CD4-positive, alpha-beta T cell treated with Interferon alpha-2 for 1 hour (primary cell): Measurements from ENCODE around the gene CCDC63.
"Not testable (repeated sequence)": the region's sequence is repeated elsewhere in the genome, so short reads cannot be mapped to it uniquely, and the experiment has no call there.

Experiments
- DNase-seq, 2 donors: peaks; one replicate each; pipeline ENCODE4 v3.0.0-alpha.2; 2020 to 2022

CCDC63 gene

DNA sequence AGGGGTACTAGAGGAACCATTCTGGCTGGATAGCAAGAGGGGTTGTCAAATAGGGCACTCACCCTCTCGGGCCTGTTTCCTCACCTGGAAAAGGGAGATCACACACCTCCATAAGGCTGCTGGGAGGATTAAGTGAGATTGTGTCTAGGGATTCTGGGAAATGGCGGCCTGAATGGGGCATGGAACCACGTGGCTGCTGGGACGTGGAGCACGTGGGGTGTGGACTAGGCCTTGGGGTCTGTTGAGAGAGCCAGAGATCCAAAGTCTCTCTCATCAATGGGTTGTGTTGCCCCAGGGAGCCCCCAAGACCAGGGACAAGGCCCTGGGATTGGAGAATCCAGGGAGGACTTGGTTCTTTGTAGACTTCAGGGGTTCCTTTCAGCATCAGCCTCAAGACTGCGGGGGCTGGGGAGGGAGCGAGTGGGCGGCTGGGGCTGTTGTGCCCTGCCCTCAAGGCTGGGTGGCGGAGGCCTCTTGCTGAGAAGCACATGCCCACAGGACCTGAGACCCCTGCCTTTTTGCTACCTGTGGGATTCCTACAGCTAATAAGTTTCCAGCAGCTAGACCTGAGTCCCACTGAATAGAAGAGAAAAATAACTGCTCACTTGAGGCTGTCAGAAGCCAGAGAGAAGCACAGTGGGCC is 77.0 kb downstream of the CCDC63 start:
- no peak for DNase-seq

DNA sequence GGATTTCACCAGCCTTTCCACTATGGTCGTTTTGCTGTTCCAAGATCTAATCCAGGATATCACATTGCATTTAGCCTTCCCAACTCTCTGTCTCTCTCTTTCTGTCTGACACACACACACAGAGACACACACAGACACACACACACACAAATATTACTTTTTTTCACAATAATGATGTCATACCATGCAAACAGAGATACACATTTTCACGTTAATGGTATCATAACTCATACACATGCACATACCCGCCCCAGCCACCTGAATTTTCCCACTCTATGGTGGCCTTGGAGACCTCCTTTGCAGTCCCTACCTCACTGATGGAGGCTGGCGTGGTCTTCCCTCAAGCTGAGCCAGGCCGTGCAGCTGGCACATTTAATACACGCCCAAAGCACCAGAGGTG is 80.8 kb downstream of the CCDC63 start:
- no peak for DNase-seq

DNA sequence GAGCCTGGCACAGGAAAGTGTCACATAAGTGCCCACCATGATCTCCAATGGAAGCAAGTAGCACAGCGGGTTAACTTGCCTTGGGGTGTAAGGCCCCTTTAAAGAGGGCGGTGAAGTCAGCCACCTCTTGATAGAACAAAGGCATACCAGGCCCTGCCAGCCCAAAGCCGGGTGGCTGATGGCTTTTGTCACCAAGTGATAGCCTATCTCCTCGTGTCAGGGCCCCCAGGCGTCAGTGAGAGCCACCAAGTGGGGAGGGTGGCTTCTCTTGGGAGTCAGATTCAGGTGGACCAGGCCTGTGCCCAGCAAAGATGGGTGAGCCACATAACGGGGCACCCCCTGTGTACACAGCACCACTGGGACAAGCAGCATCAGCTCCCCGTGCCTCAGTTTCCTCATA is 81.9 kb downstream of the CCDC63 start:
- no peak for DNase-seq

DNA sequence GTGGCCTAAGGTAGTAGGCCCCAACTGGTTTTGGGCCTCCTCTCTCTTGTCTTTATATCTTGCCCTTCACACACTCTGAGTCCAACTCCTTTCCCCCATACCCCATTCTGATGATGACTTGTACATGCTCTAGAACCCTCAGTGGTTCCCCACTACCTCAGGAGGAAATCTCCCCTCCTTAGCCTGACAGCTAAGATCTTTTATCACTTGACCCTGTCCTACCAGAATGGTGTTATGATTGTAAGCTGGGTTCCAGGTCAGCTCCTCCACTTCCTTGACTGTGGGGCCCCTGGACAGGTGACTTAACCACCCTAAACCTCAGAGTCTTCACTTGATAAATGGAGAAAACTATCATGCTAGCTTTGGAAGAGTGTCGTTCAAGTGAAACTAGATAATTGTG is 83.0 kb downstream of the CCDC63 start:
- DNase-seq, result no peak

DNA sequence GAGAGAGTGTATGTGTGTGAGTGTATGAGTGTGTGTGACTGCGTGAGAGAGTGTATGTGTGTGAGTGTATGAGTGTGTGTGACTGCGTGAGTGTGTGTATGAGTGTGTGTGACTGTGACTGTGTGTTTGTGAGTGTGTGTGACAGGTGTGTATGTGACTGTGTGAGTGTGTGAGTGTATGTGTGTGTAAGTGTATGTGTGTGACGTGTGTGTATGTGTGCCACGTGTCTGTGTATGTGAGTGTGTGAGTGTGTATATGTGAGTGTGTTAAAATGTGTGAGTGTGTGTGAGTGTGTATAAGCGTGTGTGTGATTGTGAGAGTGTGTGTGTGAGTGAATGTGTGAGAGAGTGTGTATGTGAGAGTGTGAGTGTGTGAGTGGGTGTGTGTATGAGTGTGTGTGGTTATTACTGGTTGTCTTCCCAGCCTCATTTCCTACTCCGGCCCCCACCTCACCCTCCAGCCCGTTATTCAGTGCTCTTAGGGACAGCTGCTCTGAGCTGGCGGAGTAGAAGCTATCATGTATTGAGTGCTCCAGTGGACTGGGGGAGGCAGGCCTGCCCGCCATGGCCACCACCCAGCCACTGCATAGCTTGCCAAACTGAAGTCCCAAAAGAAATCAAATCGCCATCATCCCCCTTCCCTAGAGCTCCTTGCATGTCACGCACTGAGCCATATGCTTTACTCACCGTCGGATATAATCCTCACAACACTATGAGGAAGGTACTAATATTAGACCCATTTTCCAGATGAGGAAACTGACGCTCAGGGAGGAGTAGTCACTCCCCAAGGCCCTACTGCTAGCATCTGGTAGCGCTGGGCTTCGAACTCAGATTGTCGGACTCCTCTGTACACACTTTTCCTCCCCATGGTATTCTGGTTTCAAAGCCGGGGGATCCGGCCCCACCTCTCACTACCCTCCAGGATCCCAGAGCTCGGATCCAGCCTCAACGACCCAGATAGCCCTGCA is 83.8 kb downstream of the CCDC63 start:
- no peak for DNase-seq

DNA sequence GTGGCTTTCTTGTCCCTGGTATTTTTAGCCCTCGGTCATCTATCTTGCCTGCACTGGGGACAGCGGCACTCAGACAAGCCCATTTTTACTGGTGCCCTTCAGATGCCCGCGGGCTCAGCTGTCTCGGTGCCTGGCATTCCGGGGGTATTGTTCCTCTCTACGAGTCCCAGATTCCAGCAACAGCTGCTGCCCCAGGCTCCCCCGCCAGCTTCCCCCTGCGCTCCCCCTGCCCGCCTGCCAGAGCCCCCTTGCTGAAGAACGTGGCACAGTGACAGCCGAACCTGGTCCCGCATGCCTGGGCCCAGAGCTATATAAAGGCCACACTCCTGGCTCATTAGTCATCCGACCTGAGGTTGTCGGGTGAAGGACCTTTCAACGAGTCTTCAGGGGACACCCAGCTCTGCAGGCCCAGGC is 84.5 kb downstream of the CCDC63 start:
- DNase-seq, result no peak

DNA sequence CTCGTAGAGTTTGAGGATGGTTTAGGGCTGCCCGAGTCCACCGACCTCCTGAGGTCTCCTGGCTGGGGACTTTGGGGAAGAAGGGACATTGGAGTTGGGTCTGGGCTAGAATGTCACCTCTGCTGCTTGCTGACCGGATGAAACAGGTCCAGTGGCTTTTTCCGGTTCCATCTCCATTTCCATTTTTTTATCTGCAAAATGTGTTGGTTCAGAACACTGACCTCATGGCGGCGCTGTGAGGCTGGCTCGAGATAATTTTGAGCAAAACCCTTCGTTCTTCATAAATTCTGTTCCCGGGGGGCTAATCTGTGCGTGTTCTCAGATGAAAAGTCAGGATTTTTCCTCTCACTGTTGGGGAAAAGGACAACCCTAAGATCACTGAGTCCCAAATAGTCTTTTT is 85.3 kb downstream of the CCDC63 start:
- DNase-seq, result no peak

DNA sequence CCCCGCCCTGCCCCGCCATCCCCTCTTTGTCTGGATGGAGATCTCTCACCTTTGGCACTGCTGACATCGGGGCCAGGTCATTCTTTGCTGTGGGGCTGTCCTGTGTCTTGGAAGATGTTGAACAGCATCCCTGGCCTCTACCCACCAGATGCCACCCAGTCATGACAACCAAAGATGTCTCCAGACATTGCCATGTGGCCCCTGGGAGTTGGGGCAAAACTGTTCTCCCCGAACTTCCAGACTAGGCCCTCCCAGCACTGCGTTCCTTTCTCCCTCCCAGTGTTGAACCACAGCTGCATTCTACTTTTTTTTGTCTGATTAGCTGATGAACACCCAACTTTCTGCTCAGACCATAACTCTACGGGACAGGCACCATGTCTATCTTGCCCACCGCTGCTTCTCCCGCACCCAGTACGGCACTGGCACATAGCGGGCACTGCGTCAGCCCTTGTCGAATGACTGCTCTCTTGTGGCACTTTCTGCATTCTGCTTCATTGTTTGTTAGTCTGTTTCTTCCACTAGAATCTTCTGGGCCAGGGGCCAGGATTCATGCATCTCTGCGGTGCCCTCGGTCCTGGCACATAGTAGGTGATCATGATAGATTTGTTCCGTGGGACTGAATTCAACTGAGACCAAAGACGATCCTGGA is 86.7 kb downstream of the CCDC63 start:
- no peak for DNase-seq

DNA sequence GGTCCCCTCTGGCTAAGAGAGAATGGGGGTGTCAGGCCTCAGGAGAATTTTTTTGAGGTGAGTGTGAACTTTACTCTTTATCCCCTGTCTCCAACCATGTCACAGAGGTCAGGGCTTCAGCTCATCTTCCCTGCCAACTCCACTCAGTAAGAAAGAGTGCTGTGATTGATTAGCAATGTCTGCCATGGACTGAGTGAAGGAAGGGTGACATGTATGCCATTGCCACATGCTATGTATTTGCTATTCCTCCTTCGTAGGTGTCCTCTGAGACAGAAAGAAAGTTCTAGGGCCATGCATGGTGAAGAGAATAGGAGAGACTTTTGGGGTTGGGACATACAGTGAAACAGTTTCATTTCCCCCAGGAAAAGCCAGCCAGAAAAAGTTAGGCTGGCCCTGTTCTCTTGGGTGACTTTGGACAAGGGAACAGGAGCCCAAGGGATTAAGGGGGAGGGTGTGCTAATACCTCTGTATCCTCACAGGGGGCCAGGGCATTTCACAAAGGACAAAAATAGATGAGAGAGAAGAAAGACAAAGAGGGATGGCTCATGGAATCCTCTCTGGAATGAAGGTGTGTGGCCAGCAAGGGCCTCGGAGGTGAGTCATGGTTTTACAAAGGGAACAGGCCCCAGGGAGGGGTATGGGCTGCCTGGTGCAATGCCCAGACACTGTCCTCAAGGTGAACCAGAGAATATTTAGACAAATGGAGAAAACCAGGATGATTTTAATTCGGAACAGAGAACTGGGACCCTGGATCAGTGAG is 87.5 kb downstream of the CCDC63 start:
- no peak for DNase-seq

DNA sequence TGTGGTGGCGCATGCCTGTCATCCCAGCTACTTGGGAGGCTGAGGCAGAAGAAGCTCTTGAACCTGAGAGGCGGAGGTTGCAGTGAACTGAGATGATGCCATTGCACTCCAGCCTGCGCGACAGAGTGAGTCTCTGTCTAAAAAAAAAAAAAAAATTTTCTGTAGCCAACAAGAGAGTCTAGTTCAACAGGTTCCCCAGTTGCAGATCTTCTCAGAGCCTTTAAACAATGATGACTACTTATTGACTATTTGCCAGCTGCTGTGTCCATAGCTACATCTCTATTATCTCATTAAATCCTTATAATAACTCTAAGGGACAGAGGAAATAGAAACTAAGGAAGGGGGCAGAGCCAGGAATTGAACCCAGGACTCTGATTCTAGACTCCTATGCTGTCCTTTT is 88.8 kb downstream of the CCDC63 start:
- DNase-seq, result no peak

DNA sequence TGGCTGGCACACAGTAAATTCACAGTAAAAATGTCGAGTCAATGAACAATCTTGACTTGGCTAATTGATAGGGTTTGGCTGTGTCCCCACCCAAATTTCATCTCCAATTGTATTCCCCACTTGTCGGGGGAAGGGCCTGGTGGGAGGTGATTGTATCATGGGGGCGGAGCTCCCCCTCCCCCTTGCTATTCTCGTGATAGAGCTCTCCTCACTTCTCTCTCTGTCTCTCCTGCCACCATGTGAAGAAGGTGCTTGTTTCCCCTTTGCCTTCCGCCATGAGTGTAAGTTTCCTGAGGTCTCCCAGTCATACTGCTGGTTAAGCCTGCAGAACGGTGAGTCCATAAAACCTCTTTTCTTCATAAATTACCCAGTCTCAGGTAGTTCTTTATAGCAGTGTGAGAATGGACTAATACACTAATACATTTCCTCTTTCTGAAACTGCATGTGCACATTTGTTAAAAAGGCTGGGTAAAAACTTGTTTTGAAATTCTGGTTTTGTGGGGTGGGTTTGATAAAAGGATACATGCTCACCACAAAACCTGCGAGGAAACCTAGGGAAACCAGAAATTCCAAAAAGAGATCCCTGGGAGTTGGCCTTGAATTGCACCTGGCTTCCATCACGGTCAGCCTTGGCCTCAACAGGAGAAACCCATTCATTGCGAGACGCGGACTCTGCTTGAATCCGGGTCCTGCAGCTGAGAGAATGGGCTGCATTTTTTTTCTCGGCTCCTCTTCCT is 89.7 kb downstream of the CCDC63 start:
- no peak for DNase-seq

DNA sequence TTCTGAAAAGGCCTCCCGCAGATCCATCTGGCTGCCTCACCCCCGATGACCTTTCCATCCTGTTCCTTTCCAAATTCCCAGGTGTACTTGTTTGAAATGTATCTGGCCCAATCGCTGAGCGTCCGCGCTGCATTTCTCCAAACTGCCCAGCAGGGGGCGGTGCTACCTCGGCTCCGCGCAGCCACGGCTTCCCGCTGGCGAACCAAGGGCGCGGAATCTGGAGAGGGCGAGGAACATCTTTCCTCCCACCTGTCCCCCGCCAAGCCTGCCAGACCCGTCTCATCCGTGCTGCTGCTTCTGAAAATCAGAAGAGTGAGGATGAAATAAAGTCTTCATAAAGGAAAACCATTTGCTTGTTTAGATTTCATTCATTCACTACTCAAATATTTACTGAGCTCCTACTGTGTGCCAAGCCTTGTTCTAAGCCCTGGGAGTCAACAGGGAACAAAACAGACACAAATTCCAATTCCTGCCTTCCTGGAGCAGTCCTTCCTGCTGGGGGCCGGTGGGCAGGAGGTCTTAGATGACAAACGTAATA is 90.4 kb downstream of the CCDC63 start:
- peak; percentile 38 to 52 for DNase-seq

DNA sequence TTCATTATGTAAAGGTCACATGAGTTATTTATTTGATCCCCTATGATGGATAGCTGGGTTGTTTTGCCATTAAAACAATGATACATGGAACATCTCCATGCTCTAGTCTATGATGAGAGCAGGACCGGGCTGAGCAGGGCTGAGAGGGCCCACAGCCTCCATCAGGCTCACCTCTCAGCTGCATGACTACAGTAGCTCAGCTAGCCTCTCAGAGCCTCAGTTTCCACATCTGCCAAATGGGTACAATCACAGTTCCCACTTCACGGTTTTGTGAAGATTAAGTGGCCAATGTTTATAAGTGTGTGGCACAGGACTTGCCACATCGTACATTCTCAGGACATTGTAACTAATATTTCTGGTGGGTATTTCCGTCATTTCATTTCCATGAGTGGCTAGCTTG is 93.5 kb downstream of the CCDC63 start:
- no peak for DNase-seq

DNA sequence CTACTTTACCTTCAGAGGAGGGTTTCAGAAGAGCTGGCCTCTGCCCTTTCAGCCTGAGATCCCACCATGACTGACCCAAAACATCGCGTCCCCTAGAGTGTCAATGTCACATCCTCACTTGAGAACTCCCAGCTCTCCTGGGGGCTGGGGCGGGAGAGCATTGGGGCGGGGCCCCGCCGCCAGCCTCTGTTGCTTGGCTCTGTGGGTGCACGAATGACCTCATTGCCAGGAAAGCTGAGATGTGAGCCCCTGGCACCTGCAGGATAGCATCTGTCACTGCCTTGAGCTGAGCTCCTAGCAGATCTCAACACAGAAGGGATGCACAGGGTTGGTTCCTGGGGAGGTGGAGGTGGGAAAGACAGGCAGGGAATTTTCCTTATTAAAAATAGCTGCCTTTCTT is 94.1 kb downstream of the CCDC63 start:
- no peak for DNase-seq

DNA sequence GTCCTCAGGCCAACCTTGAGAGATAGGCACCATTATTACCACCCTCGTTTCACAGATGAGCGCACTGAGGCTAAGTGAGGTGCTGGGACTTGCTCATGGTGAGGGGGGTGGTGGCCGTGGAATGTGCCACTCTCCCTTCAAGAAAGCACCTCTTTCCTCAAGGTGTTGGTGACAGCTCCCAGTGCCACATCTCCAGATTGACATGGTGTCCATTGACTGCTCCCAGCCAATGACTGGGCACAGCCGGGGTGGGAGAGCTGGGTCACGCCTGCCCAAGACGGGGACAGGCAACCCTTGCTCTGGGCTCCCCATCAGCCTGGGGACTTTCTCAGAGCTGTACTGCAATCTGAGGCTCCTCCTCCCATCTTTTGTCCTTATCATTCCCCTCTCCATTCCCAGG is 94.6 kb downstream of the CCDC63 start:
- no peak for DNase-seq

DNA sequence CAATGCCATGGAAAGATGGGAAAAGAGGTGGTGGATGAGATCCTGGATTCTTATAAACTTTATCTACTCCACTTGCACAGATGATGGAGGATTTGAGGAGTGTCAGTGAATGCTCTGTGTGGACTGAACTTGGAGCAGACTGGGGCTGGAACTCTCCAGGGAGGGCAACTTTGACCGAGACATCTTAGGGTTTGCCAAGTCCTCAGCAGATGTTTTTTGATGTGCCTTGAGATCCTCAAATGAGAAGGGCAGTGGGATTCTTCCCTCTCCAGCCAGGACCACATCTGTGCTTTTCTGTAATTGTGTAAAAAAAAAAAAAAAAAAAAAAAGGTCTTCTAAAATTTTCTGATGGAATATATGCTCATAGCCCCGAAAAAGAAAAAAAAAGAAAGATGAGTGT is 96.6 kb downstream of the CCDC63 start:
- no peak for DNase-seq

DNA sequence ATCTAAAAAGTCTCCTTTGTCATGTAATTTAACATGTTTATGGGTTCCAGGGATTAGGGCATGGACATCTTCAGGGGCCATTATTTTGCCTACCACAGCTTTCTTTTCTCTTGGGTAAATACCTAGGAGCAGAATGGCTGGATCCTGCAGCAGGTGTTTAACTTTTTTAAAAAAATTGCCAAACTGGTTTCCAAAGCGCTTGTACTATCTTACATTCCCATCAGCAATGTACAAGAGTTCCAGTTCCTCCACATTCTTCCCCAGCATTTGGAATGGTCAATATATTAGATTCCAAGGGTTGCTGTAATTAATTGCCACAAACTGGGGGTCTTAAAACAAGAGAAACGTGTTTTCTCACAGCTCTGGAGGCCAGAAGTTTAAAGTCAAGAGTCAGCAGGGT is 101.3 kb downstream of the CCDC63 start:
- no peak for DNase-seq

DNA sequence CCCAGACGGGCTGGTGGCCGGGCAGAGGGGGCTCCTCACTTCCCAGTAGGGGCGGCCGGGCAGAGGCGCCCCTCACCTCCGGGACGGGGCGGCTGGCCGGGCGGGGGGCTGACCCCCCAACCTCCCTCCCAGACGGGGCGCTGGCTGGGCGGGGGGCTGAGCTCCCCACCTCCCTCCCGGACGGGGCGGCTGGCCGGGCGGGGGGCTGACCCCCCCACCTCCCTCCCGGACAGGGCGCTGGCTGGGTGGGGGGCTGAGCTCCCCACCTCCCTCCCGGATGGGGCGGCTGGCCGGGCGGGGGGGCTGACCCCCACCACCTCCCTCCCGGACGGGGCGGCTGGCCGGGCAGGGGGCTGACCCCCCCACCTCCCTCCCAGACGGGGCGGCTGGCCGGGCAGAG is 103.7 kb downstream of the CCDC63 start:
- not testable (repeated sequence) for DNase-seq

DNA sequence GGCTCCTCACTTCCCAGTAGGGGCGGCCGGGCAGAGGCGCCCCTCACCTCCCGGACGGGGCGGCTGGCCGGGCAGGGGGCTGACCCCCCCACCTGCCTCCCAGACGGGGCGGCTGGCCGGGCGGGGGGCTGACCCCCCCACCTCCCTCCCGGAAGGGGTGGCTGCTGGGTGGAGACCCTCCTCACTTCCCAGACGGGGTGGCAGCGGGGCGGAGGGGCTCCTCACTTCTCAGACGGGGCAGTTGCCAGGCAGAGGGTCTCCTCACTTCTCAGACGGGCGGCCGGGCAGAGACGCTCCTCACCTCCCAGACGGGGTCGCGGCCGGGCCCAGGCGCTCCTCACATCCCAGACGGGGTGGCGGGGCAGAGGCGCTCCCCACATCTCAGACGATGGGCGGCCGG is 104.1 kb downstream of the CCDC63 start:
- DNase-seq, result not testable (repeated sequence)
